Right ventricle myocardium inferior (tissue), 1 donor: ENCODE measurements around the gene FAM90A1. TPM values are rescaled to one million over a fixed set of nuclear protein-coding genes. Genes with fewer than 3 reads are reported as not detected.
"Not testable (repeated sequence)": the region's sequence is repeated elsewhere in the genome, so short reads cannot be mapped to it uniquely, and the experiment has no call there.

Source experiments
- ATAC-seq: fragments of 200-7000 bp; cut with Tn5 transposase; one replicate; pipeline ENCODE4 v1.9.1; 2020; ENCODE audit warnings: mild to moderate bottlenecking, moderate library complexity
- DNase-seq: peaks from one replicate; pipeline ENCODE4 v3.0.0; 2021; ENCODE audit errors: missing footprints
- intact Hi-C: fragments of 100-400 bp; cut with DNase I; formaldehyde crosslinking; loops from one replicate; pipeline ENCODE4 v1.11.0; 2022
- total RNA-seq: library from RNA; stranded (reverse); fragmentation: NEBNext Ultra II Directional; extraction: Animal tissue kit (Norgen Biotek cat#: 25700); gene quantifications from one replicate; pipeline ENCODE4 v1.2.1, GENCODE V29; 2021
- donor health status: DM: no; HTN: yes; CAD: no; lungs with severe emphysema.

FAM90A1 gene
- total RNA-seq, 1 donor from 2014 or later = 0.46 TPM

DNA sequence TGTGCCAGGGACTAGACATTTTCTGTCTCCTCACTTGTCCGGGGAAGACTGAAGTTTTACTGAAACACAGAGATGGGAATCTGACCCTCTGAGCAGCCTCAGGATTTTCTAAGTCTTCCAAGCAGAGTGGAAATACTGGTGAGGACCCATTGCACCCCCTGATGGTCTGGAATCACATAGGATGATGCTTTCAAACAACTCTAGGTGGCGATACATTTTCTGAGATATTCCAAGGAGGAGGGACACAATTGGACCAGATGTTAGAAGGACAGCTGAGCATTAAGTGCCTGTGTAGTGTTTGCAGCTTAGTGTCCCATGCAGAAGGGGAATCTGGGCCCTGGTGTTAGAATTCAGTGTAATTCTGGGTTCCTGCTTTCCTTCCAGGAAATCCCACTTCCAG lies 39.3 kb downstream of the FAM90A1 start:
- intact Hi-C loops, DNase-seq, ATAC-seq: not testable (repeated sequence)

DNA sequence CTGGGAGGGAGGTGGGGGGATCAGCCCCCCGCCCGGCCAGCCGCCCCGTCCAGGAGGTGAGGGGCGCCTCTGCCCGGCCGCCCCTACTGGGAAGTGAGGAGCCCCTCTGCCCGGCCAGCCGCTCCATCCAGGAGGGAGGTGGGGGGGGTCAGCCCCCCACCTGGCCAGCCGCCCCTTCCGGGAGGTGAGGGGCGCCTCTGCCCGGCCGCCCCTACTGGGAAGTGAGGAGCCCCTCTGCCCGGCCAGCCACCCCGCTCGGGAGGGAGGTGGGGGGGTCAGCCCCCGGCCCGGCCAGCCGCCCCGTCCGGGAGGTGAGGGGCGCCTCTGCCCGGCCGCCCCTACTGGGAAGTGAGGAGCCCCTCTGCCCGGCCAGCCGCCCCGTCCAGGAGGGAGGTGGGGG lies 43.2 kb downstream of the FAM90A1 start:
- intact Hi-C loops = not testable (repeated sequence)

DNA sequence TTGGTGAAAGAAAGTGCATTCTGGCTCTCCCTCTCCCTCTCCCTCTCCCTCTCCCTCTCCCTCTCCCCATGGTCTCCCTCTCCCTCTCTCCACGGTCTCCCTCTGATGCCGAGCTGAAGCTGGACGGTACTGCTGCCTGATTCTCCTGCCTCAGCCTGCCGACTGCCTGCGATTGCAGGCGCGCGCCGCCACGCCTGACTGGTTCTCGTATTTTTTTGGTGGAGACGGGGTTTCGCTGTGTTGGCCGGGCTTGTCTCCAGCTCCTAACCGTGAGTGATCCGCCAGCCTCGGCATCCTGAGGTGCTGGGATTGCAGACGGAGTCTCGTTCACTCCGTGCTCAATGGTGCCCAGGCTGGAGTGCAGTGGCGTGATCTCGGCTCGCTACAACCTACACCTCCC lies 44.1 kb downstream of the FAM90A1 start:
- ATAC-seq, intact Hi-C loops, DNase-seq: not testable (repeated sequence)

More for the DNA sequence above, 43.2 kb downstream of the FAM90A1 start:
- ATAC-seq, DNase-seq: not testable (repeated sequence)

DNA sequence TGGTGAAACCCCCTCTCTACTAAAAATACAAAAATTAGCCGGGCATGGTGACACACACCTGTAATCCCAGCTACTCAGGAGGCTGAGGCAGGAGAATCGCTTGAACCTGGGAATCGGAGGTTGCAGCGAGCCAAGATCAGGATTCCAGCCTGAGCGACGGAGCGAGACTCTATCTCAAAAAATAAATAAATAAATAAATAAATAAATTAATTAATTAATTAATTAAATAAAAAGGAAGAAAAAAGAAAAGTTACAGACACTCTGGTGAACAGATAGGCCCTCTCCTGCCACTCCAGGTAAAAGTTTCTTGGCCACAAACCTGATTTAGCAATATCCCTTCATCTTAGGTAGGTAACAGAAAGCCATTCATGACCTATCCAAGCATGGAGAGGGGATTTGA lies 44.5 kb downstream of the FAM90A1 start:
- DNase-seq, intact Hi-C loops, ATAC-seq: not testable (repeated sequence)

DNA sequence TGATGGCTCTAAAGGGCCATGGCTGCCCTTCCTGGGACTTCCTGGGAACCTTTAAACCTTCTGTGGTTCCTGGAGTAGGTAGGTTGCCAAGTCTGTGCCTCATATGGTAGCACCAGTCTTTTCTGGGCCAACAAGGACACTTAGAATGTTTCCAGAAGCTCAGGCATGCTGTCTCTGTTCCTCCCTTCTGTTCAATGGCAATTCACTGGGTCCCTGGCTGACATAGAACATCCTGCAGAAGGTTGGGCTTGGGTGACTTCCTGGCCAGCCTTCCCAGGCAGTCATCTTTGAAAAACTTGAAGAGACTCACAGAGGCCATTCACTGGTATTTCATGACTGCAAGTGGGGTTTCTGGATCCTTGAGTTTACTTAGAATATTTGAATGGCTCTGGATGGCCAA lies 46.1 kb downstream of the FAM90A1 start:
- intact Hi-C loops, ATAC-seq, DNase-seq: not testable (repeated sequence)

GRCh38 chr12:8179989-8180585 lies 47.3 kb downstream of the FAM90A1 start:
- ATAC-seq, intact Hi-C loops: not testable (repeated sequence)
- peak; percentile 81 for DNase-seq

- intact Hi-C loops = not testable (repeated sequence)
Observed at GRCh38 chr12:8172911-8173310, 54.5 kb downstream of the FAM90A1 start.

More at GRCh38 chr12:8172911-8173310, 54.5 kb downstream of the FAM90A1 start:
- not testable (repeated sequence) for ATAC-seq, DNase-seq

Other genes with a start within 250 kb of the FAM90A1 start
- 23.4 TPM for gene FOXJ2, start 194.9 kb downstream of the FAM90A1 start, total RNA-seq
- 9.0 TPM for gene C3AR1, start 161.3 kb downstream of the FAM90A1 start, total RNA-seq
- gene NECAP1, start 145.3 kb downstream of the FAM90A1 start, total RNA-seq = 16.6 TPM
- 1.2 TPM for gene CLEC4A, start 104.0 kb downstream of the FAM90A1 start, total RNA-seq
- not detected for gene ZNF705A, start 70.6 kb downstream of the FAM90A1 start, total RNA-seq
- not detected for gene CLEC6A, start 228.3 kb upstream of the FAM90A1 start, total RNA-seq